Stimulated activated CD8-positive, alpha-beta memory T cell treated with anti-CD3 and anti-CD28 coated beads, Interleukin-7, amount 100 ng/mL, for 24 hours (primary cell): ENCODE results near the gene OSBPL9.
"Not testable (repeated sequence)": the region's sequence is repeated elsewhere in the genome, so short reads cannot be mapped to it uniquely, and the experiment has no call there.

Experiments used
- DNase-seq: peaks from one replicate; pipeline ENCODE4 v3.0.0-alpha.2; 2020; ENCODE audit warnings: low read depth

Gene OSBPL9

DNA sequence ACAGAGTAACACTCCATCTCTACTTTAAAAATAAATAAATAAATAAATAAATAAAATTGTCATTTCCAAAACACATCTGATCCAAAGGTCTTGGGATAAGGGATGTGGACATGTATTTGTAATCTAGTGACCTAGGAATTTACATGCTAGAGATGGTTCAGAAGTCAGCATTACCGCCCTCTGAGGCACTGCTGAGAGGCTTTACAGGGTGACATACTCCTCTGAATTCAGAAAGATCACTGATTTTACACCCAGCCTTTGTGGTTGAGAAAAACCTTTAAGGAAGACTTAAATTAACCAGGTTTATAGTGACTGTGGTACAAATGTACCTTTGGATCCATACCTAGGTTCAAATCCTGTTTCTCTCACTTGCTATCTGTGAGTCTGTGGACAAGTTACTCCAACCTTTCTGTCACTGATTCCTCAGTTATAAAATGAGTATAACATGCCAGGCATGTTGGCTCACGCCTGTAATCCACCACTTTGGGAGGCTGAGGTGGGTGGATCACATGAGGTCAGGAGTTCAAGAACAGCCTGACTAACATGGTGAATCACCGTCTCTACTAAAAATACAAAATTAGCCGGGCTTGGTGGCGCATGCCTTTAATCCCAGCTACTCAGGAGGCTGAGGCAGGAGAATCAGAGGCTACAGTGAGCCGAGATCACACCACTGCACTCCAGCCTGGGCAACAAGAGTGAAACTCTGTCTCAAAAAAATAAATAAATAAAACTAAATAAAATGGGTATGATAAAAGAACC, 20.1 kb downstream of the OSBPL9 start:
- no peak for DNase-seq

DNA sequence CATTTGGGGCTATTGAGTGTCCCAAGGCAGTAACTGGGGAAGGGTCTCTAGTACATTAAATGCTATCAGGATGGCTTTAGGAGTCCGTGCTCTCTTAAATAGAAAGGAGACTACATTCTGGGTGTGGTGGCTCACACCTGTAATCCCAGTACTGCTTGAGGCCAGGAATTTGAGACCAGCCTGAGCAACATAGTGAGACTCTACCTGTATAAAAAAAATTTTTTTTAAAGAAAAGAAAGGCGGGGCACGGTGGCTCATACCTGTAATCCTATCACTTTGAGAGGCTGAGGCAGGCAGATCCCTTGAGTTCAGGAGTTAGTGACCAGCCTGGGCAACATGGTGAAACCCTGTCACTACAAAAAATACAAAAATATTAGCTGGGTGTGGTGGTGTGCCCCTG, 21.5 kb downstream of the OSBPL9 start:
- DNase-seq = no peak

DNA sequence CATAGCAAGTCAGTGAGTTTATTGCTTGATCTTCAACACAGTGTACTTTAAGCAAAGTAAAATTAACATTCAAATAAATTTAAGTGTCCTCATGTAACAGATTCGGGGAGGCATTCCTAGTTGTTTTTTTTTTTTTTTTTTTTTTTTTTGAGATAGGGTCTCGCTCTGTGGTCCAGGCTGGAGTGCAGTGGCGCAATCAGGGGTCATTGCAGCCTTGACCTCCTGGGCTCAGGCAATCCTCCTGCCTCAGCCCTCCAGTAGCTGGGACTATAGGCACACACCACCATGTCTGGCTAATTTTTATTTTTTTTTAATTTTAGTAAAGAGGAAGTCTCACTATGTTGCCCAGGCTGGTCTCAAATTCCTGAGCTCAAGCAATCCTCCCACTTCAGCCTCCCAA, 22.8 kb downstream of the OSBPL9 start:
- no peak for DNase-seq

GRCh38 chr1:51641096-51641495, 24.2 kb downstream of the OSBPL9 start:
- DNase-seq = no peak

- DNase-seq = no peak
Observed at GRCh38 chr1:51642739-51643142, 25.8 kb downstream of the OSBPL9 start.

DNA sequence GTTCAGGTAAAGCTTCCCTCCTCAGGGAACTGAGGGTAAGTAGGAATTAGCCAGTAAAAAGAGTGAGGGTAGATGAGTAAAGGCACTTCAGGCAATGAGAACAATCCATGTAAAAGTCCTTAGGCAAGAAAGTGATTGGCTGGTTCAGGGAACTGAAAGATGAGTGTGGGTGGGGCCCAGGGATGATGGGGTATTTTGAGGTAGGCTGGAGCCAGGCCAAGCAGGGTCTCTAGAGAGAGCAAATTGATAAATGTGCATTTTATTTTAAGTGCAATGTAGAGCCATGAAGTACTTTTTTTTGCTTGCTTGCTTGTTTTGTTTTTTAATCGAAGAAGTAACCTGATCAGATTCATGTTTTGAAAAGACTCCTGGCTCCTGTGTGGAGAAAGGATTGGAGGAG, 26.5 kb downstream of the OSBPL9 start:
- DNase-seq = no peak

DNA sequence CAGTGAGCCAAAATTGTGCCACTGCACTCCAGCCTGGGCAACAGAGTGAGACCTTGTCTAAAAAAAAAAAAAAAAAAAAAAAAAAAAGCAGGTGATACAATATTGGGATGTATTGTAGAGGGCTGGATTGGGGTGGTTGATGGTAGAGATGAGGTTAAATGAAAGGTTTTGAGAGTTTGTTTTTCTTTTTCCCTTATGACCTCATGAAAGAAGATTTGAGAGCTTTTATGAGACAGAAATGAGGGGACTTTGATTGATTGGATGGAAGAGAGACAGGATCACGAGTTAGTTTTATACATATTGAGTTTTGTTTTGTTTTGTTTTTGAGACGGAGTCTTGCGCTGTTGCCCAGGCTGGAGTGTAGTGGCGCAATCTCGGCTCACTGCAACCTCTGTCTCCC, 27.1 kb downstream of the OSBPL9 start:
- no peak for DNase-seq

- no peak for DNase-seq
Observed at GRCh38 chr1:51644533-51645197, 27.8 kb downstream of the OSBPL9 start.

DNA sequence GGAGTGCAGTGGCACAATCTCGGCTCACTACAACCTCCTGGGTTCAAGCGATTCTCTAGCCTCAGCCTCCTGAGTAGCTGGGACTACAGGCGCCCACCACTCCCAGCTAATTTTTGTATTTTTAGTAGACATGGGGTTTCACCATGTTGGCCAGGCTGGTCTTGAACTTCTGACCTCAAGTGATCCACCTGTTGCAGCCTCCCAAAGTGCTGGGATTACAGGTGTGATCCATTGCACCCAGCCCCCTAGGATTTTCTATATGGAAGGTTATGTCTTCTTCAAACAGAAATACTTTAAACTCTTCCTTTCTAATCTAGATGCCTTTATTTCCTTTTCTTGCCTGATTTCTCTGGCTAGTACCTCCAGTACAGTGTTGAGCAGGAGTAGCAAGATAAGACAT, 29.7 kb downstream of the OSBPL9 start:
- DNase-seq = not testable (repeated sequence)

GRCh38 chr1:51648180-51649109, 31.6 kb downstream of the OSBPL9 start:
- DNase-seq = no peak

DNA sequence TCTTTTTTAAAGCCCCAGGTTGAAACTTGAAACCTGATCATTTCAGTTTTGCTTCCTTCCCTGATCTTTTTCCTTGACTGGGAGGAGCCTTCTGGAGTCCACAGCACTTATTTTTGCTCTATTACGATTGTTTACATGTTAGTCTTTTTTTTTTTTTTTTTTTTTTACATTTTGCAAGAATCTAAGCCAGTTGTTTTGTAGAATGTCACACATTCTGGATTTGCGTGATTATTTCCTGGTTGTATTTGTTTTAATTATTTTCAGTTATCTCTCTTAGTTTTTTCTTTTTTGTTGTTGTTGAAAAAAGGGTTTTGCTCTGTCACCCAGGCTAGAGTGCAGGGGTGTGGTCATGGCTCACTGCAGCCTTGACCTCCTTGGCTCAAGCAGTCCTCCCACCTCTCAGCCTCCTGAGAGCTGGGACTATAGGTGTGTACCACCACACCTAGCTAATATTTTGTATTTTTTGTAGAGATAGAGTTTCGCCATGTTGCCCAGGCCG, 32.8 kb downstream of the OSBPL9 start:
- no peak for DNase-seq

- DNase-seq = no peak
Observed at GRCh38 chr1:51650198-51650597, 33.3 kb downstream of the OSBPL9 start.

DNA sequence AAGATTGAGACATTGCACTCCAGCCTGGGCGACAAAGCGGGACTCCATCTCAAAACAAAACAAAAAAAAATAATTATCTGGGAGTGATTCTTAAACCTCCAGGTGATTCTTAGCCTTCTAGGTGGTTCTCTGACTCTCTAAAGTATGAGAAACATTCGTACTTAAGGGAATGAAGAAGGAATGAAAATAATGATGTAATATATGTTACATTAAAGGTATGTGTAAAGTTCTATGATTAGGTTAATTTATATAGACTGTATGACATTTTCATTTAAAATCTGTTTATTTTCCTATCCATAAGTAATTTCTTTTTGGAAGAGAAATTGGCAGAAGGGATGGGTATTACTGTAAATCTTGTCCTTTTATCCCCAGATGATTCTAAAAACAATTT, 34.7 kb downstream of the OSBPL9 start:
- DNase-seq = no peak

DNA sequence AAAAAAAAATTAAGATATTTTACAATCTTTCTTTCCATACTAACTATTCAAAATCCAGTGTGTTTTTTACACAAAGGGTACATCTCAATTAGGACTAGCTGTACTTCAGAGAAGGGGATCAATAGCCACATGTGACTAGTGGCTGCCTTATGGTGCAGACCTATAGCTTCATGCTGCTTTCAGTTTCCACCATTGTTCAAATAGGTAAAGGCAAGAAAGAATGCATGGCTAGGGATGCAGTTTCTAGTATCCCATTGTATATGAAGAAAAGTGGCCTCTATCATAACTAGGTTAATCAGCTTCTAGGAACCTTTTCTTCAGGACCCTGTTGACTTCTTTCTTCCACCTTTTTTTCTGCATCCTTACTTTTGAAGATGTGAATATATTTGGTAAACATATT, 35.7 kb downstream of the OSBPL9 start:
- DNase-seq = no peak

- DNase-seq = no peak
Observed at GRCh38 chr1:51653127-51653526, 36.2 kb downstream of the OSBPL9 start.

DNA sequence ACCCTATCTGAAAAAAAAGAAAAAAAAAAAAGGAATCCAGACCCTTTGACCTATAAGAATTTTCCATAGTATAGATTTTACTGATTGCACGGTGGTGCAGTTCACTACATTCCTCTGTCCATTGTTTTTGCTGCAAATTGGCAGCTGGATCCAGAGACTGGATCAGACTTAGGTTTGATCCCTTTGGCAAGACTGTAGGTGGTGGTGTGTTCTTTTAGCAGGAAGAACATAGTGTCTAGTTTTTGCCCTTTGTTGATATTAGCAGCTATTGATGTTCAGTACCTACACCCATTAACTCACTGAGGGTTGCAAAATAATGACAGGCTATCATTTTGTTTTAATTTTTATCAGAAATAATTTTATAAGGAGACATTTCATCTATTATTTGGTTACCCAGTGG, 37.1 kb downstream of the OSBPL9 start:
- DNase-seq = no peak

DNA sequence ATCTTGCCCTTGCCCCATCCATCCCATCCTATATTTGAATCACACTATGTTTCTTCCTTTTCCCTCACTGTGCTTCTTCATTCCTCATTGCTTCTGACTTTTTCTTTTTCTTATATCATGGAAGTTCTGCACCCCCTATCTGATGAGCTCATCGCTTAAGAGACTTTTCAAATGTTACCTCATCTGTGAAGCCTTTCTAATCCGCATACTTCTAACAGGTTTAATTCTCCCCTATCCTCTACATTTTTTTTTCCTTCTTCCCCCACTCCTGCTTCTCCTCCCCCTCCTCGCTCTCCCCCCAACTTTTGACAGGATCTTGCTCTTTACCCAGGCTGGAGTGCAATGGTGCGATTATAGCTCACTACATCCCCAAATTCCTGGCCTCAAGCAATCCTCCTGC, 39.5 kb downstream of the OSBPL9 start:
- DNase-seq = no peak

DNA sequence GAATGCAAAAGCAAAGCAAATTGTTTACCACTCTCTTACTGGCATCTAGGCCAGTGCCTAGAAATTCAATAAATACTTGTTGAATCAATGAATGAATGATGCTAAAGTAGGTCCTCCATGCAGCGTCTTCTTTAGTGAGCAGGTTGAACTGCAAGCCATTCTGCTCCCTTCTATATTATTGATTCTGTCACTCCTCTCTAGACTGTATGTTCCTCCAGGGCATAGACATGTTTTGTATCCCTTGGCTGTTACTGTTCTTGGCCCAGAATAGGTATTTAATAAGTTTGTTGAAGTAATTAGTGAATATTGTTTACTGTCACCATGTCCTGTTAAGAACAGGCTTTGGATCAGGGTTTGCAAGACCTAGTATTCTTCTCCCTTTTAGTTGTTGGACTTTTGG, 43.7 kb downstream of the OSBPL9 start:
- DNase-seq = no peak

- no peak for DNase-seq
Observed at GRCh38 chr1:51661081-51661518, 44.2 kb downstream of the OSBPL9 start.

- no peak for DNase-seq
Observed at GRCh38 chr1:51663105-51663504, 46.2 kb downstream of the OSBPL9 start.

GRCh38 chr1:51663721-51664120, 46.8 kb downstream of the OSBPL9 start:
- no peak for DNase-seq

DNA sequence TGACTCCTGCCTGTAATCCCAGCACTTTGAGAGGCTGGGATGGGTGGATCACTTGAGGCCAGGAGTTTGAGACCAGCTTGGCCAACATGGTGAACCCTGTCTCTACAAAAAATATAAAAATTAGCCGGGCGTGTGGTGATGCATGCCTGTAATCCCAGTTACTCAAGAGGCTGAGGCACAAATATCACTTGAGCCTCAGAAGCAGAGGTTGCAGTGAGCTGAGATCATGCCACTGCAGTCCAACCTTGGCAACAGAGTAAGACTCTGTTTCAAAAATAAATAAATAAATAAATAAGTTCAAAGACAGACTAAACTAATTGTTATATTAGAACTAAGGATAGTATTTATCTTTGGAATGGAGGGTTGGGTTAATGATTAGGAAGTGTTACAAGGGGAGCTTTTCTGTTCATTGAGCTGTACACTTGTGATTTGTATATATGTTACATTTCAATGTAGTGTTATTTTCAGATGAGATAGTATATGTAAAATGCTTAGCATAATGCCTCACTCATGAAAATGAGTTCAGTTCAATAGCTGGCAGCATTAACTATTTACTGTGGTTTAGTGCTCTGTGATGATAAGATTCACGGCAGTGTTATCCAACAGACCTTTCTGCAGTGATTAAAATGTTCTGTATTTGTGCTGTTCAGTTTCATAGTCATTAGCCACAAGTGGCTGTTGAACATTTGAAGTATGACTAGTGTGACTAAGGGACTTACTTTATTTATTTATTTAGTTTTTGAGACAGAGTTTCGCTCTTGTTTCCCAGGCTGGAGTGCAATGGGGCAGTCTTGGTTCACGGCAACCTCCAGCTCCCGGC, 47.7 kb downstream of the OSBPL9 start:
- no peak for DNase-seq
